WTC11 (cell line): ENCODE measurements around the gene OGG1.

Experiments used
- PRRX2 ChIP-seq: fragments of 250-450 bp; sonication (Bioruptor Pico); IDR thresholded peaks from 2 replicates; pipeline ENCODE4 v1.8.0; 2021; ENCODE audit warnings: mild to moderate bottlenecking
- SMAD3 ChIP-seq: sonication (generic); formaldehyde crosslinking; IDR thresholded peaks from 2 replicates; pipeline ENCODE4 v1.8.0; 2022; ENCODE audit warnings: missing genetic modification reagents, mild to moderate bottlenecking, borderline replicate concordance
- SP1 ChIP-seq: sonication (generic); formaldehyde crosslinking; conservative IDR thresholded peaks from 2 replicates; pipeline ENCODE4 v1.8.1; 2022; ENCODE audit warnings: missing genetic modification reagents
- TEAD4 ChIP-seq: sonication (generic); formaldehyde crosslinking; IDR thresholded peaks from 2 replicates; pipeline ENCODE4 v1.8.0; 2022; ENCODE audit warnings: mild to moderate bottlenecking, missing genetic modification reagents
- USF1 ChIP-seq: sonication (generic); formaldehyde crosslinking; IDR thresholded peaks from 2 replicates; pipeline ENCODE4 v1.8.0; 2022; ENCODE audit warnings: mild to moderate bottlenecking, missing genetic modification reagents
- ZBTB43 ChIP-seq: sonication (generic); formaldehyde crosslinking; IDR thresholded peaks from 2 replicates; pipeline ENCODE4 v1.8.1; 2023; ENCODE audit warnings: mild to moderate bottlenecking, missing genetic modification reagents
- TF ChIP-seq, protein P1 (sequence below): fragments of 200-600 bp; IDR thresholded peaks from 2 replicates; pipeline ENCODE4 v1.8.0; 2022; ENCODE audit warnings: antibody characterized with exemption

DNA sequence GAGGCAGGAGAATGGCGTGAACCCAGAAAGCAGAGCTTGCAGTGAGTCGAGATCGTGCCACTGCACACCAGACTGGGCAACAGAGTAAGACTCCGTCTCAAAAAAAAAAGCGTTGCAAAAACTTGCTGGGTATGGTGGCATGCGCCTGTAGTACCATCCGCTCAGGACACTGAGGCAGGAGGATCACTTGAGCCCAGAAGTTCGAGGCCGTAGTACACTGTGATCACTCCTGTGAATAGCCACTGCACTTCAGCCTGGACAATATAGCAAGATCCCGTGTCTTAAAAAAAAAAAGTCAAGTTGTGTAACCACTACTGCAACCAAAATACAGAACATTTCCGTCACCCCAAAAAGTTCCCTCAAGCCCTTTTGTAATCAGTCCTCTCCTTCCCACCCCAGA, 44.6 kb downstream of the OGG1 start:
- TF ChIP-seq, protein P1, sequence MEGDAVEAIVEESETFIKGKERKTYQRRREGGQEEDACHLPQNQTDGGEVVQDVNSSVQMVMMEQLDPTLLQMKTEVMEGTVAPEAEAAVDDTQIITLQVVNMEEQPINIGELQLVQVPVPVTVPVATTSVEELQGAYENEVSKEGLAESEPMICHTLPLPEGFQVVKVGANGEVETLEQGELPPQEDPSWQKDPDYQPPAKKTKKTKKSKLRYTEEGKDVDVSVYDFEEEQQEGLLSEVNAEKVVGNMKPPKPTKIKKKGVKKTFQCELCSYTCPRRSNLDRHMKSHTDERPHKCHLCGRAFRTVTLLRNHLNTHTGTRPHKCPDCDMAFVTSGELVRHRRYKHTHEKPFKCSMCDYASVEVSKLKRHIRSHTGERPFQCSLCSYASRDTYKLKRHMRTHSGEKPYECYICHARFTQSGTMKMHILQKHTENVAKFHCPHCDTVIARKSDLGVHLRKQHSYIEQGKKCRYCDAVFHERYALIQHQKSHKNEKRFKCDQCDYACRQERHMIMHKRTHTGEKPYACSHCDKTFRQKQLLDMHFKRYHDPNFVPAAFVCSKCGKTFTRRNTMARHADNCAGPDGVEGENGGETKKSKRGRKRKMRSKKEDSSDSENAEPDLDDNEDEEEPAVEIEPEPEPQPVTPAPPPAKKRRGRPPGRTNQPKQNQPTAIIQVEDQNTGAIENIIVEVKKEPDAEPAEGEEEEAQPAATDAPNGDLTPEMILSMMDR = no peak
- TF ChIP-seq ZBTB43 (CRISPR knock-in tag) (no peak), TEAD4 (no peak), PRRX2 (CRISPR knock-in tag) (no peak), SP1 (CRISPR knock-in tag) (no peak), USF1 (no peak), SMAD3 (CRISPR knock-in tag) (no peak)
